Measurements from ENCODE around the gene TMEM181. TPM values are rescaled to one million over a fixed set of nuclear protein-coding genes. Genes with fewer than 3 reads are reported as not detected.

Gene TMEM181
- total and polyA plus RNA-seq, 2 of the 13 experiments (the other 11 are each of a cell fraction or from before 2014, with no cell fraction given): 59.1 to 108 TPM

DNA sequence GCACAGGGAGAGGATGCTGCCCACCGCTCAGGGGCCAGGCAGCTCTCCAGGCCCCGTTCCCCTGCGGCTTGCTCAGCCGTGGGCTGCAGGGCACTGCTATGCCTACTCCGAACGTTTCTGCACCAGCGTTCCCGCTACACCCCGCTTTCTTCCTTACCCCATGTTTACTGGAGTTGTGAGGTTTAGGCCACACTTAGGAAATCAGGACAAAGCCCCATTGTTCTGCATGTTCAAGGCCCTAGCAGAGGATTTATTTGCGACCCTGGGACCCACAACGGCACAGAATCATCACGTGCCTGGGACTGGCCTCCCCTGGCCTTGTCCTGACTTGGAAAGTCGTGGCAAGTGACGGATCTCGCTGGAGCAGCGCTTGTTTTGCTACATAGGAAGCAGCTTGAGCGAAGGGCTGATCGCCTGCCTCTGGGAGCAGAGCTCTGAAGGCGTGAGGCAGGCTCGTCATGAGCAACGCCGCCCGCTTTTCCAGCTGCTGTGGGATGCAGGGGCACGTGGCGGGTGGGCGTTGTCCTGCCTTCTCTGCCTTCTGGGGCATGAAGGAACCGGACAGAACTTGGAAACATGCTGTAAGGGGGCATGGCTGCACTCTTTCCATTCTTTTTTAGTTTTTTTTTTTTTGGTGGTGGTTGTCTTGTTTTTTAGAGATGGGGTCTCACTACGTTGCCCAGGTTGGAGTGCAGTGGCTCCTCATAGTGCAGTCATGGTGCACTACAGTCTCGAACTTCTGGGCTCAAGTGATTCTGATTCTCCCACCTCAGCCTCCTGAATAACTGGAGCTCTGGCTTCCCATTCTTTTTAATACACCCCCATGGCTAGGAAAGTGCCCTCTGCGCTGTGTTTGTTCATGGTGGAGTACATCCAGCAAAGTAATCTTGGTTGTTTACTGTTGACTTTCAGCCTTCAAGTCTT, 14.6 kb upstream of the TMEM181 start (continued):
- TF ChIP-seq, protein P1, sequence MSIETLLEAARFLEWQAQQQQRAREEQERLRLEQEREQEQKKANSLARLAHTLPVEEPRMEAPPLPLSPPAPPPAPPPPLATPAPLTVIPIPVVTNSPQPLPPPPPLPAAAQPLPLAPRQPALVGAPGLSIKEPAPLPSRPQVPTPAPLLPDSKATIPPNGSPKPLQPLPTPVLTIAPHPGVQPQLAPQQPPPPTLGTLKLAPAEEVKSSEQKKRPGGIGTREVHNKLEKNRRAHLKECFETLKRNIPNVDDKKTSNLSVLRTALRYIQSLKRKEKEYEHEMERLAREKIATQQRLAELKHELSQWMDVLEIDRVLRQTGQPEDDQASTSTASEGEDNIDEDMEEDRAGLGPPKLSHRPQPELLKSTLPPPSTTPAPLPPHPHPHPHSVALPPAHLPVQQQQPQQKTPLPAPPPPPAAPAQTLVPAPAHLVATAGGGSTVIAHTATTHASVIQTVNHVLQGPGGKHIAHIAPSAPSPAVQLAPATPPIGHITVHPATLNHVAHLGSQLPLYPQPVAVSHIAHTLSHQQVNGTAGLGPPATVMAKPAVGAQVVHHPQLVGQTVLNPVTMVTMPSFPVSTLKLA (IDR thresholded peaks at IDR 0.05): no peak
- TF ChIP-seq, protein P2, sequence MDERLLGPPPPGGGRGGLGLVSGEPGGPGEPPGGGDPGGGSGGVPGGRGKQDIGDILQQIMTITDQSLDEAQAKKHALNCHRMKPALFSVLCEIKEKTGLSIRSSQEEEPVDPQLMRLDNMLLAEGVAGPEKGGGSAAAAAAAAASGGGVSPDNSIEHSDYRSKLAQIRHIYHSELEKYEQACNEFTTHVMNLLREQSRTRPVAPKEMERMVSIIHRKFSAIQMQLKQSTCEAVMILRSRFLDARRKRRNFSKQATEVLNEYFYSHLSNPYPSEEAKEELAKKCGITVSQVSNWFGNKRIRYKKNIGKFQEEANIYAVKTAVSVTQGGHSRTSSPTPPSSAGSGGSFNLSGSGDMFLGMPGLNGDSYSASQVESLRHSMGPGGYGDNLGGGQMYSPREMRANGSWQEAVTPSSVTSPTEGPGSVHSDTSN (CRISPR knock-in tag; IDR thresholded peaks at IDR 0.05): no peak
- TF ChIP-seq, protein P3, sequence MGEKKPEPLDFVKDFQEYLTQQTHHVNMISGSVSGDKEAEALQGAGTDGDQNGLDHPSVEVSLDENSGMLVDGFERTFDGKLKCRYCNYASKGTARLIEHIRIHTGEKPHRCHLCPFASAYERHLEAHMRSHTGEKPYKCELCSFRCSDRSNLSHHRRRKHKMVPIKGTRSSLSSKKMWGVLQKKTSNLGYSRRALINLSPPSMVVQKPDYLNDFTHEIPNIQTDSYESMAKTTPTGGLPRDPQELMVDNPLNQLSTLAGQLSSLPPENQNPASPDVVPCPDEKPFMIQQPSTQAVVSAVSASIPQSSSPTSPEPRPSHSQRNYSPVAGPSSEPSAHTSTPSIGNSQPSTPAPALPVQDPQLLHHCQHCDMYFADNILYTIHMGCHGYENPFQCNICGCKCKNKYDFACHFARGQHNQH (CRISPR knock-in tag; IDR thresholded peaks at IDR 0.05): peak; percentile 84; the same call in 1 of the 2 replicates
- TF ChIP-seq ZFP82 (CRISPR knock-in tag; IDR thresholded peaks at IDR 0.05; ENCODE audit: borderline replicate concordance) (no peak), ZNF549 (CRISPR knock-in tag; IDR thresholded peaks at IDR 0.05) (no peak), CBX5 (CRISPR knock-in tag; IDR thresholded peaks at IDR 0.05; ENCODE audit: borderline replicate concordance) (peak; percentile 83; the same call in 1 of the 2 replicates), FOSL2 (CRISPR knock-in tag; IDR thresholded peaks at IDR 0.05) (peak; percentile 58), ZNF335 (CRISPR knock-in tag; IDR thresholded peaks at IDR 0.05) (peak; percentile 74), NRL (CRISPR knock-in tag; IDR thresholded peaks at IDR 0.05; ENCODE audit: borderline replicate concordance) (peak; percentile 60; the same call in 1 of the 2 replicates), MZF1 (CRISPR knock-in tag; IDR thresholded peaks at IDR 0.05; ENCODE audit: borderline replicate concordance) (no peak), ONECUT2 (CRISPR knock-in tag; IDR thresholded peaks at IDR 0.05) (no peak), MAFK (conservative IDR thresholded peaks at IDR 0.05 in 1 of 2, IDR thresholded peaks at IDR 0.05 in 1 of 2; ENCODE audit: low read length in 2 of 2) (no peak), IRF2 (CRISPR knock-in tag; IDR thresholded peaks at IDR 0.05) (peak; percentile 78), KLF6 (CRISPR knock-in tag; IDR thresholded peaks at IDR 0.05) (peak; percentile 70; the same call in 1 of the 2 replicates), NFYC (CRISPR knock-in tag; IDR thresholded peaks at IDR 0.05) (no peak), ZNF331 (CRISPR knock-in tag; IDR thresholded peaks at IDR 0.05) (peak; percentile 93), ZNF510 (CRISPR knock-in tag; IDR thresholded peaks at IDR 0.05; ENCODE audit: low read depth) (no peak), CREM (IDR thresholded peaks at IDR 0.05) (peak; percentile 20; the same call in 1 of the 2 replicates), CREM (CRISPR knock-in tag; IDR thresholded peaks at IDR 0.05) (no peak)
- TF ChIP-seq, protein P4, sequence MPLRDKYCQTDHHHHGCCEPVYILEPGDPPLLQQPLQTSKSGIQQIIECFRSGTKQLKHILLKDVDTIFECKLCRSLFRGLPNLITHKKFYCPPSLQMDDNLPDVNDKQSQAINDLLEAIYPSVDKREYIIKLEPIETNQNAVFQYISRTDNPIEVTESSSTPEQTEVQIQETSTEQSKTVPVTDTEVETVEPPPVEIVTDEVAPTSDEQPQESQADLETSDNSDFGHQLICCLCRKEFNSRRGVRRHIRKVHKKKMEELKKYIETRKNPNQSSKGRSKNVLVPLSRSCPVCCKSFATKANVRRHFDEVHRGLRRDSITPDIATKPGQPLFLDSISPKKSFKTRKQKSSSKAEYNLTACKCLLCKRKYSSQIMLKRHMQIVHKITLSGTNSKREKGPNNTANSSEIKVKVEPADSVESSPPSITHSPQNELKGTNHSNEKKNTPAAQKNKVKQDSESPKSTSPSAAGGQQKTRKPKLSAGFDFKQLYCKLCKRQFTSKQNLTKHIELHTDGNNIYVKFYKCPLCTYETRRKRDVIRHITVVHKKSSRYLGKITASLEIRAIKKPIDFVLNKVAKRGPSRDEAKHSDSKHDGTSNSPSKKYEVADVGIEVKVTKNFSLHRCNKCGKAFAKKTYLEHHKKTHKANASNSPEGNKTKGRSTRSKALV (CRISPR knock-in tag; IDR thresholded peaks at IDR 0.05): 0 out of 2 replicates have a peak, but pooled peaks have one; percentile 42
- TF ChIP-seq, protein P5, sequence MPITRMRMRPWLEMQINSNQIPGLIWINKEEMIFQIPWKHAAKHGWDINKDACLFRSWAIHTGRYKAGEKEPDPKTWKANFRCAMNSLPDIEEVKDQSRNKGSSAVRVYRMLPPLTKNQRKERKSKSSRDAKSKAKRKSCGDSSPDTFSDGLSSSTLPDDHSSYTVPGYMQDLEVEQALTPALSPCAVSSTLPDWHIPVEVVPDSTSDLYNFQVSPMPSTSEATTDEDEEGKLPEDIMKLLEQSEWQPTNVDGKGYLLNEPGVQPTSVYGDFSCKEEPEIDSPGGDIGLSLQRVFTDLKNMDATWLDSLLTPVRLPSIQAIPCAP (CRISPR knock-in tag; IDR thresholded peaks at IDR 0.05; ENCODE audit: low read depth): 0 out of 2 replicates have a peak, but pooled peaks have one; percentile 59

Measured in HepG2 (cell line).